H9 (cell line): ENCODE measurements around the gene ATP5MC2. TPM values are rescaled to one million over a fixed set of nuclear protein-coding genes. Genes with fewer than 3 reads are reported as not detected.

Experiments
- DNase-seq: peaks from one replicate; pipeline ENCODE4 v3.0.0-alpha.2; 2017
- H2AFZ ChIP-seq: one replicate; pipeline ENCODE4 v1.6.1; 2013; ENCODE audit warnings: mild to moderate bottlenecking, low read length, control low read depth, moderate library complexity
- H2AK5ac ChIP-seq: 2 replicates; pipeline ENCODE4 v1.6.1; 2013; ENCODE audit warnings: low read length, control low read depth, mixed read lengths; ENCODE audit not compliant: insufficient read length
- H2BK120ac ChIP-seq: one replicate; pipeline ENCODE4 v1.6.1; 2013; ENCODE audit warnings: low read depth, mild to moderate bottlenecking, low read length, control low read depth, inconsistent platforms; ENCODE audit not compliant: poor library complexity, severe bottlenecking
- H2BK12ac ChIP-seq: 2 replicates; pipeline ENCODE4 v1.6.1; 2013; ENCODE audit warnings: low read length, control low read depth, mixed read lengths, low read depth; ENCODE audit not compliant: insufficient read length
- H2BK15ac ChIP-seq: 2 replicates; pipeline ENCODE4 v1.6.1; 2013; ENCODE audit warnings: low read depth, low read length, control low read depth
- H2BK20ac ChIP-seq: one replicate; pipeline ENCODE4 v1.6.1; 2013; ENCODE audit warnings: low read depth, mild to moderate bottlenecking, low read length, control low read depth, inconsistent platforms; ENCODE audit not compliant: poor library complexity, severe bottlenecking
- H2BK5ac ChIP-seq: 2 replicates; pipeline ENCODE4 v1.6.1; 2013; ENCODE audit warnings: low read length, control low read depth, mixed read lengths; ENCODE audit not compliant: insufficient read length
- H3K14ac ChIP-seq: 2 replicates; pipeline ENCODE4 v1.6.1; 2013; ENCODE audit warnings: low read length, control low read depth; ENCODE audit not compliant: insufficient read depth
- H3K18ac ChIP-seq: 2 replicates; pipeline ENCODE4 v1.6.1; 2013; ENCODE audit warnings: low read depth, mild to moderate bottlenecking, mixed read lengths, low read length, control low read depth; ENCODE audit not compliant: insufficient read length
- H3K23ac ChIP-seq: 2 replicates; pipeline ENCODE4 v1.6.1; 2013; ENCODE audit warnings: low read length, control low read depth, mixed read lengths, low read depth; ENCODE audit not compliant: insufficient read length
- H3K23me2 ChIP-seq: 2 replicates; pipeline ENCODE4 v1.6.1; 2013; ENCODE audit warnings: low read depth, mild to moderate bottlenecking, mixed read lengths, low read length, control low read depth; ENCODE audit not compliant: insufficient read length, poor library complexity, severe bottlenecking
- H3K27ac ChIP-seq: 2 replicates; pipeline ENCODE4 v1.5.1; 2013; ENCODE audit warnings: low read length, control low read depth, mixed read lengths, low read depth; ENCODE audit not compliant: insufficient read length
- H3K27me3 ChIP-seq: 2 replicates; pipeline ENCODE4 v1.6.1; 2013; ENCODE audit warnings: low read length, control low read depth, inconsistent platforms; ENCODE audit not compliant: insufficient read depth
- H3K4ac ChIP-seq: 2 replicates; pipeline ENCODE4 v1.6.1; 2013; ENCODE audit warnings: low read depth, mild to moderate bottlenecking, control low read depth, inconsistent platforms, low read length, moderate library complexity
- H3K4me1 ChIP-seq: 2 replicates; pipeline ENCODE4 v1.6.1; 2013; ENCODE audit warnings: low read length, control low read depth, inconsistent platforms; ENCODE audit not compliant: insufficient read depth
- H3K4me2 ChIP-seq: 2 replicates; pipeline ENCODE4 v1.6.1; 2013; ENCODE audit warnings: low read length, control low read depth, mixed read lengths; ENCODE audit not compliant: insufficient read length, insufficient read depth
- H3K56ac ChIP-seq: 2 replicates; pipeline ENCODE4 v1.6.1; 2013; ENCODE audit warnings: low read depth, mild to moderate bottlenecking, mixed read lengths, low read length, control low read depth; ENCODE audit not compliant: insufficient read length
- H3K79me1 ChIP-seq: 2 replicates; pipeline ENCODE4 v1.6.1; 2013; ENCODE audit warnings: low read depth, mild to moderate bottlenecking, moderate library complexity, low read length, control low read depth, inconsistent platforms; ENCODE audit not compliant: insufficient read depth, poor library complexity, severe bottlenecking
- H3K79me2 ChIP-seq: 2 replicates; pipeline ENCODE4 v1.6.1; 2013; ENCODE audit warnings: low read length, control low read depth, inconsistent platforms; ENCODE audit not compliant: insufficient read depth
- H3K9ac ChIP-seq: 2 replicates; pipeline ENCODE4 v1.6.1; 2013; ENCODE audit warnings: low read length, control low read depth, mixed read lengths; ENCODE audit not compliant: insufficient read length; ENCODE audit errors: extremely low read depth
- H3K9me3 ChIP-seq: one replicate; pipeline ENCODE4 v1.6.1; 2013; ENCODE audit warnings: low read depth, low read length, inconsistent platforms; ENCODE audit not compliant: control insufficient read depth
- H3T11ph ChIP-seq: one replicate; pipeline ENCODE4 v1.6.1; 2013; ENCODE audit warnings: mild to moderate bottlenecking, low read length, control low read depth, inconsistent platforms
- H4K20me1 ChIP-seq: one replicate; pipeline ENCODE4 v1.6.1; 2013; ENCODE audit not compliant: control insufficient read depth, insufficient read length, insufficient read depth
- H4K5ac ChIP-seq: 2 replicates; pipeline ENCODE4 v1.6.1; 2013; ENCODE audit warnings: low read depth, mild to moderate bottlenecking, mixed read lengths, low read length, control low read depth; ENCODE audit not compliant: insufficient read length
- H4K8ac ChIP-seq: replicated peaks from 2 replicates; pipeline ENCODE4 v1.6.1; 2013; ENCODE audit warnings: low read length, control low read depth, mixed read lengths, low read depth; ENCODE audit not compliant: insufficient read length
- H4K91ac ChIP-seq: 2 replicates; pipeline ENCODE4 v1.6.1; 2013; ENCODE audit warnings: low read depth, mild to moderate bottlenecking, moderate library complexity, mixed read lengths, low read length, control low read depth; ENCODE audit not compliant: insufficient read length
- H3K27ac Mint-ChIP-seq, 3 experiments: 2 replicates in 2 of 3; 3 replicates in 1 of 3; pipeline ENCODE4 v1.8.0; 2020 to 2021; ENCODE audit warnings: mixed read lengths in 3 of 3, mild to moderate bottlenecking in 1 of 3, moderate library complexity in 1 of 3
- H3K27me3 Mint-ChIP-seq: 2 replicates; pipeline ENCODE4 v1.8.0; 2021; ENCODE audit warnings: low read depth, mild to moderate bottlenecking, moderate library complexity, mixed read lengths
- H3K36me3 Mint-ChIP-seq, 3 experiments: 2 replicates in 2 of 3; 3 replicates in 1 of 3; pipeline ENCODE4 v1.8.0; 2020 to 2021; ENCODE audit warnings: low read depth in 3 of 3, mixed read lengths in 3 of 3; ENCODE audit not compliant: insufficient read depth in 1 of 3
- H3K4me1 Mint-ChIP-seq, 2 experiments: 2 replicates each; pipeline ENCODE4 v1.8.0; 2020; ENCODE audit warnings: mixed read lengths in 2 of 2
- H3K4me3 Mint-ChIP-seq, 2 experiments: 2 replicates in 1 of 2; 3 replicates in 1 of 2; pipeline ENCODE4 v1.8.0; 2020 to 2021; ENCODE audit warnings: mild to moderate bottlenecking in 2 of 2, mixed read lengths in 2 of 2, moderate library complexity in 1 of 2
- H3K9me3 Mint-ChIP-seq, 2 experiments: 2 replicates in 1 of 2; 3 replicates in 1 of 2; pipeline ENCODE4 v1.8.0; 2020; ENCODE audit warnings: mild to moderate bottlenecking in 2 of 2, mixed read lengths in 2 of 2, moderate library complexity in 1 of 2
- CTCF ChIP-seq: fragments of 200-600 bp; sonication (generic); conservative IDR thresholded peaks from 3 replicates; pipeline ENCODE4 v1.8.0; 2021; ENCODE audit warnings: antibody characterized with exemption, mild to moderate bottlenecking
- WGBS: extraction: QIAGEN DNeasy Blood & Tissue Kit; methylation state at CpG from one replicate; pipeline ENCODE4 v1.1.7; 2013; ENCODE audit warnings: missing lambda C conversion rate, low lambda C conversion rate, mixed read lengths; ENCODE audit not compliant: insufficient read length; ENCODE audit errors: extremely low coverage; 5-methylcytosine and 5-hydroxymethylcytosine counted together
- total RNA-seq: library from RNA; stranded (reverse); gene quantifications from 2 replicates; pipeline ENCODE4 v1.2.1, GENCODE V29; 2021

Gene ATP5MC2
- total RNA-seq, 1 experiment from 2014 or later: 379 TPM

GRCh38 chr12:53714004-53714403 is 38.1 kb upstream of the ATP5MC2 start:
- no peak overlapping the region for H2BK20ac ChIP-seq
- no peak overlapping the region for H4K8ac ChIP-seq
- no peak overlapping the region for H2BK15ac ChIP-seq
- H3K9me3 ChIP-seq: no peaks in the 10 kb centered on the region
- Mint-ChIP-seq H3K9me3 (no peaks in the 10 kb centered on the region; a peak in 1 of 5 replicates), H3K27ac (no peak overlapping the region), H3K4me3 (no peak overlapping the region; a peak in 1 of 5 replicates), H3K27me3 (peaks cover 13% of the 10 kb centered on the region), H3K36me3 (no peaks in the 10 kb centered on the region; a peak in 3 of 7 replicates), H3K4me1 (peaks cover 0 to 7% of the 10 kb centered on the region in 2 experiments; a peak in 1 of 4 replicates)
- H3K79me1 ChIP-seq: no peaks in the 10 kb centered on the region
- no peak overlapping the region for H3K14ac ChIP-seq
- H2BK120ac ChIP-seq: no peak overlapping the region
- no peak overlapping the region for H4K91ac ChIP-seq
- H2BK12ac ChIP-seq: no peak overlapping the region
- no peaks in the 10 kb centered on the region for H4K20me1 ChIP-seq
- no peak overlapping the region for H3K56ac ChIP-seq
- WGBS: no CpG with 5 or more reads among the region's 4 CpGs
- H2AFZ ChIP-seq: no peak overlapping the region
- H3K9ac ChIP-seq: no peak overlapping the region
- no peaks in the 10 kb centered on the region for H3K27me3 ChIP-seq
- no peak overlapping the region for H3K27ac ChIP-seq
- no peaks in the 10 kb centered on the region for H3K4me1 ChIP-seq
- no peak overlapping the region for H4K5ac ChIP-seq
- H3K23ac ChIP-seq: no peak overlapping the region
- H3T11ph ChIP-seq: no peak overlapping the region
- H2BK5ac ChIP-seq: no peak overlapping the region
- DNase-seq: no peak
- H3K18ac ChIP-seq: no peak overlapping the region
- H3K4me2 ChIP-seq: no peak overlapping the region
- no peak for TF ChIP-seq CTCF
- H3K4ac ChIP-seq: no peak overlapping the region
- H3K79me2 ChIP-seq: no peaks in the 10 kb centered on the region
- no peak overlapping the region for H2AK5ac ChIP-seq
- H3K23me2 ChIP-seq: no peaks in the 10 kb centered on the region
